Measurements from ENCODE around the gene GSN. TPM values are rescaled to one million over a fixed set of nuclear protein-coding genes. Genes with fewer than 3 reads are reported as not detected.

GSN gene
- total and polyA plus RNA-seq, 9 of the 15 experiments (the other 6 are each of a cell fraction or from before 2014, with no cell fraction given), result 0.39 to 16.6 (median 8.2) TPM

DNA sequence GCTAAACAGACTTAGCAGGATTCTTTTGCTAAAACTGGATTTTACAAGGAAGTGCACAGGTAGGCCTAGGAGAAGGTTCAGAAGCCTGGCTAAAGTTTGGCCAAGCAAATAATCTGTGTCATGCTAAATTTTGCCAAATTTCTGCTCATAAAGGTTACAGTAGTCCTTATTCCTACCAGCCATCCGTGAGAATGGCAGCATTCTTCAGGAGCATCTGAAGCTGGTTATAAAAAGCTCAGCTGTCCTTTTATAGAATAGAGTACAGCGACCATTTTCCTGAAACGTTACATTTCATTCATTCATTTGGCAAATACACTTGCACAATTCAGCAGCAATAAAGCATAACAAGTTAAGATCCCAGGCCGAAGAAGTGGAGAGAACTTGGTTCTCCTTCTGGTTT lies 6.9 kb downstream of the GSN start (continued):
- TF ChIP-seq, protein P1, sequence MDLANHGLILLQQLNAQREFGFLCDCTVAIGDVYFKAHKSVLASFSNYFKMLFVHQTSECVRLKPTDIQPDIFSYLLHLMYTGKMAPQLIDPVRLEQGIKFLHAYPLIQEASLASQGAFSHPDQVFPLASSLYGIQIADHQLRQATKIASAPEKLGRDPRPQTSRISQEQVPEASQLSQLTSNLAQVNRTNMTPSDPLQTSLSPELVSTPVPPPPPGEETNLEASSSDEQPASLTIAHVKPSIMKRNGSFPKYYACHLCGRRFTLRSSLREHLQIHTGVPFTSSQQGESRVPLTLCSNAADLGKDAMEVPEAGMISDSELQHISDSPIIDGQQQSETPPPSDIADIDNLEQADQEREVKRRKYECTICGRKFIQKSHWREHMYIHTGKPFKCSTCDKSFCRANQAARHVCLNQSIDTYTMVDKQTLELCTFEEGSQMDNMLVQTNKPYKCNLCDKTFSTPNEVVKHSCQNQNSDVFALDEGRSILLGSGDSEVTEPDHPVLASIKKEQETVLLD (IDR thresholded peaks at IDR 0.05), result no peak
- no peak for TF ChIP-seq HLTF (IDR thresholded peaks at IDR 0.05)

DNA sequence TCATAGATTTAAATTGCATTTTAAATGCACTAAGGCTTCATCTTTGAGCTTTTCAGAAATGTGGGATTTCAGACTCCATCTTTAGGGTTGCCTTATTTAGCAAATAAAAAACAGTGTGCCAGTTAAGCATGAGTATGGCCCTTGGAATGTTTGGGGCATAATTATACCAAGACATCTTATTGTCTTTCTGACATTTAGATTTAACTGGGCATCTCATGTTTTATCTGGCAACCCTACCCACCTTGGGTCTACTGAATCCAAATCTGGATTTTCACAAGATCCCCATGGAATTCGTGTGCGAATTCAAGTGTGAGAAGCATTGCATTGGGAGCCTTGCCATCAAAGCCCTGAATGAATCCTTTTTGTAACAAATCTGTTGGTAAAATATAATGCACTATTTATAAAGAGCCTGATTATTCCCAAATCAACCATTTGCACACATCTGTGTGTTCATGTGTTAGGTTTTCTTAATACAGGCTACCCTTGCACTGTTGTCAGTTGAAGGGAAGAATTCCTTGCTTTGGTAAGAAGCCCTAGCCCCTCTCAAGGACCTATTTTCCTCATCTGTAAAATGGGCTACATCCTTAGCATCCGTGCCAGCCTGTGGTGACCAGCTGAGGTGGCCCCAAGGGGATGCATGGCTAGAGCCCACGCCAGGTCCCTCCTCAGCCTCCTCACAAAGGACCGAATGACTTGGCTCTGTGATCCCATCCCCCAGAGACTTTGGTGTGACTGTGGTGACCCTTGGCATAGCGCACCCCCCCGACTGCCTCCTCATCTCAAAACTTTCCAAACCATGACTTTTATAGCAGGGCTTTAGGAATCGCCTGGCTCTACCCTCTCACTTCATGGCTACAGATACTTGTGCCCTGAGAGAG lies 8.1 kb downstream of the GSN start:
- H3K27ac ChIP-seq (ENCODE audit: extremely low read depth, low read depth, low read length), result no peak overlapping the region
- H2AFZ ChIP-seq (ENCODE audit: low read depth, low read length), result no peak overlapping the region
- H3K4me2 ChIP-seq (ENCODE audit: insufficient read depth, low read length), result no peak overlapping the region
- H3K27me3 ChIP-seq (ENCODE audit: control insufficient read depth in 2 of 2, insufficient read depth in 2 of 2, low read length in 2 of 2), result no peaks in the 10 kb centered on the region
- H3K9me3 ChIP-seq (replicated peaks; ENCODE audit: control insufficient read depth, insufficient read depth, low read depth, low read length), result no peaks in the 10 kb centered on the region
- no peak overlapping the region for H3K4me3 ChIP-seq
- H3K4me1 ChIP-seq (replicated peaks in 1 of 2; ENCODE audit: control insufficient read depth in 2 of 2, insufficient read depth in 2 of 2, low read length in 2 of 2), result peaks cover 13 to 25% of the 10 kb centered on the region in 2 experiments; a peak in 4 of 5 replicates
- 30% methylated on average over 7 of the region's 8 CpGs for WGBS (ENCODE audit: insufficient coverage, low coverage, missing lambda C conversion rate)
- H3K36me3 ChIP-seq (ENCODE audit: control insufficient read depth, insufficient read depth, low read length), result no peaks in the 10 kb centered on the region
- H3K9me1 ChIP-seq (ENCODE audit: control insufficient read depth, insufficient read depth, low read length), result no peaks in the 10 kb centered on the region
- in situ Hi-C loops (cut with MboI), result no loop called here
- ChIA-PET CTCF (ENCODE audit: low intra/inter-chr PET ratio) (no interaction called here), POLR2A (interaction anchor here (0.6 kb wide), 1 partner anchor 21 kb away, joined by 3 read pairs; no protein-coding TSS in a partner anchor)
- H3K9ac ChIP-seq (ENCODE audit: insufficient read depth in 1 of 2, low read depth in 2 of 2, low read length in 2 of 2), result no peak overlapping the region
- intact Hi-C loops (cut with micrococcal nuclease), result no loop called here
- H4K20me1 ChIP-seq (replicated peaks; ENCODE audit: control insufficient read depth, insufficient read depth, low read length), result no peaks in the 10 kb centered on the region
- DNase-seq (ENCODE audit: extremely low read depth in 1 of 4, low spot score in 3 of 4) (no peak), ATAC-seq (no peak), FAIRE-seq (no peak)
- no TSS peak for BruUV-seq (replicated peaks)
- H3K79me2 ChIP-seq (ENCODE audit: control insufficient read depth, insufficient read depth, low read length), result no peaks in the 10 kb centered on the region
- TF ChIP-seq NELFE (IDR thresholded peaks at IDR 0.05; ENCODE audit: insufficient read depth, insufficient read length) (no peak), NR2F6 (CRISPR knock-in tag; IDR thresholded peaks at IDR 0.05) (no peak), RB1 (IDR thresholded peaks at IDR 0.05; ENCODE audit: low read depth) (no peak), CBX8 (IDR thresholded peaks at IDR 0.05; ENCODE audit: borderline replicate concordance, extremely low read depth, low read depth, low read length, poor library complexity, severe bottlenecking) (no peak), BRD4 (IDR thresholded peaks at IDR 0.05) (no peak), RBM17 (IDR thresholded peaks at IDR 0.05; ENCODE audit: borderline replicate concordance, low read depth, low read length) (no peak), SMAD4 (CRISPR knock-in tag; conservative IDR thresholded peaks at IDR 0.05) (no peak), CAMTA2 (CRISPR knock-in tag; conservative IDR thresholded peaks at IDR 0.05) (no peak), MYC (IDR thresholded peaks at IDR 0.05; ENCODE audit: low read depth, low read length) (no peak), MYC (CRISPR knock-in tag; IDR thresholded peaks at IDR 0.05; ENCODE audit: borderline replicate concordance, low read depth) (no peak)
- TF ChIP-seq, protein P2, sequence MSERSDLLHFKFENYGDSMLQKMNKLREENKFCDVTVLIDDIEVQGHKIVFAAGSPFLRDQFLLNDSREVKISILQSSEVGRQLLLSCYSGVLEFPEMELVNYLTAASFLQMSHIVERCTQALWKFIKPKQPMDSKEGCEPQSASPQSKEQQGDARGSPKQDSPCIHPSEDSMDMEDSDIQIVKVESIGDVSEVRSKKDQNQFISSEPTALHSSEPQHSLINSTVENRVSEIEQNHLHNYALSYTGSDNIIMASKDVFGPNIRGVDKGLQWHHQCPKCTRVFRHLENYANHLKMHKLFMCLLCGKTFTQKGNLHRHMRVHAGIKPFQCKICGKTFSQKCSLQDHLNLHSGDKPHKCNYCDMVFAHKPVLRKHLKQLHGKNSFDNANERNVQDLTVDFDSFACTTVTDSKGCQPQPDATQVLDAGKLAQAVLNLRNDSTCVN (CRISPR knock-in tag; IDR thresholded peaks at IDR 0.05), result no peak
- TF ChIP-seq, protein P3, sequence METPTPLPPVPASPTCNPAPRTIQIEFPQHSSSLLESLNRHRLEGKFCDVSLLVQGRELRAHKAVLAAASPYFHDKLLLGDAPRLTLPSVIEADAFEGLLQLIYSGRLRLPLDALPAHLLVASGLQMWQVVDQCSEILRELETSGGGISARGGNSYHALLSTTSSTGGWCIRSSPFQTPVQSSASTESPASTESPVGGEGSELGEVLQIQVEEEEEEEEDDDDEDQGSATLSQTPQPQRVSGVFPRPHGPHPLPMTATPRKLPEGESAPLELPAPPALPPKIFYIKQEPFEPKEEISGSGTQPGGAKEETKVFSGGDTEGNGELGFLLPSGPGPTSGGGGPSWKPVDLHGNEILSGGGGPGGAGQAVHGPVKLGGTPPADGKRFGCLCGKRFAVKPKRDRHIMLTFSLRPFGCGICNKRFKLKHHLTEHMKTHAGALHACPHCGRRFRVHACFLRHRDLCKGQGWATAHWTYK (CRISPR knock-in tag; IDR thresholded peaks at IDR 0.05), result no peak
- TF ChIP-seq, protein P4, sequence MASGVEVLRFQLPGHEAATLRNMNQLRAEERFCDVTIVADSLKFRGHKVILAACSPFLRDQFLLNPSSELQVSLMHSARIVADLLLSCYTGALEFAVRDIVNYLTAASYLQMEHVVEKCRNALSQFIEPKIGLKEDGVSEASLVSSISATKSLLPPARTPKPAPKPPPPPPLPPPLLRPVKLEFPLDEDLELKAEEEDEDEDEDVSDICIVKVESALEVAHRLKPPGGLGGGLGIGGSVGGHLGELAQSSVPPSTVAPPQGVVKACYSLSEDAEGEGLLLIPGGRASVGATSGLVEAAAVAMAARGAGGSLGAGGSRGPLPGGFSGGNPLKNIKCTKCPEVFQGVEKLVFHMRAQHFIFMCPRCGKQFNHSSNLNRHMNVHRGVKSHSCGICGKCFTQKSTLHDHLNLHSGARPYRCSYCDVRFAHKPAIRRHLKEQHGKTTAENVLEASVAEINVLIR (CRISPR knock-in tag; IDR thresholded peaks at IDR 0.05), result no peak

Data from K562 (cell line).